Astrocyte of the cerebellum (primary cell): ENCODE measurements around the gene FBXO8.

Source experiments
- DNase-seq: peaks from one replicate; pipeline ENCODE4 v3.0.0-alpha.2; 2011; ENCODE audit warnings: low read depth
- H3K4me3 ChIP-seq: 2 replicates; pipeline ENCODE4 v1.5.1; 2011; ENCODE audit warnings: mild to moderate bottlenecking, low read depth, low read length, moderate library complexity
- CTCF ChIP-seq: IDR thresholded peaks from 2 replicates; pipeline ENCODE4 v1.5.1; 2012; ENCODE audit warnings: low read length, low read depth, moderate library complexity, mild to moderate bottlenecking; ENCODE audit errors: missing control alignments
- in situ Hi-C: cut with HindIII; loops from 2 replicates; pipeline ENCODE4 v1.10.0; 2017; ENCODE audit warnings: low sequenced_read_pairs

FBXO8 gene

GRCh38 chr4:174286870-174287269 is 3.4 kb upstream of the FBXO8 start:
- in situ Hi-C loops = no loop called here
- DNase-seq = no peak
- no peak for TF ChIP-seq CTCF
- H3K4me3 ChIP-seq = no peak overlapping the region

GRCh38 chr4:174284487-174284886 is 1.0 kb upstream of the FBXO8 start:
- in situ Hi-C loops = no loop called here
- H3K4me3 ChIP-seq = peak overlapping the region; percentile 68
- TF ChIP-seq CTCF = no peak
- no peak for DNase-seq

GRCh38 chr4:174282836-174283506 is 496 bp downstream of the FBXO8 start:
- DNase-seq = peak; percentile 82
- in situ Hi-C loops = no loop called here
- no peak for TF ChIP-seq CTCF
- H3K4me3 ChIP-seq = peak overlapping the region; percentile 68

- DNase-seq = no peak
- no peak for TF ChIP-seq CTCF
- in situ Hi-C loops = no loop called here
- H3K4me3 ChIP-seq = no peak overlapping the region
These were observed 1.6 kb downstream of the FBXO8 start for GRCh38 chr4:174281901-174282300.

GRCh38 chr4:174281182-174281737 is 2.2 kb downstream of the FBXO8 start:
- no peak overlapping the region for H3K4me3 ChIP-seq
- no peak for DNase-seq
- in situ Hi-C loops = no loop called here
- no peak for TF ChIP-seq CTCF

- in situ Hi-C loops = no loop called here
- no peak for DNase-seq
- TF ChIP-seq CTCF = no peak
- H3K4me3 ChIP-seq = no peak overlapping the region
These were observed 3.9 kb downstream of the FBXO8 start for GRCh38 chr4:174279433-174280155.
